Measurements from ENCODE around the gene CABLES2.

The CABLES2 gene

DNA sequence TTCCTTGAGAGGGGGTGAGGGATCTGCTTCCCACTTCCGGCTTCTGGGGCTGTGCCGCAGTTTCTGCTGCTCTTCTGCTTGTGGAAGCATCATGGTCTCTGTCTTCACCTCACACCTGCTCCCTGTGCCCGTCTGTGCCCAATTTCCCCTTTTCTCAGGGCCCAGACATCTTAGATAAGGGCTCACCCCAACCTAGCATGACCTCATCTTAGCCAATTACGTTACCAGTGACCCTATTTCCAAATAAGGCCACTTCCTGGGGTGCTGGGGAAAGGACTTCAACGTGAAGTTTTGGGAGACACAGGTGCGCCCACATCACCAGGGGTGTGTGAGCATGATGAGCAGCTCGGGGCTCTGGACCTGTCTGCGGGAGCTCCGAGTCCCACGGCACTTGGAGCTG, 41.0 kb upstream of the CABLES2 start:
- Histone ChIP-seq H3K27ac (ENCODE audit: low read depth, low read length) (no peak overlapping the region), H3K27me3 (ENCODE audit: insufficient read depth, low read length) (peaks cover 28% of the 10 kb centered on the region), H3K36me3 (ENCODE audit: insufficient read depth, low read length) (no peaks in the 10 kb centered on the region), H3K4me3 (ENCODE audit: low read depth, low read length) (no peak overlapping the region), H3K4me1 (ENCODE audit: control insufficient read depth, insufficient read depth, low read length, unreplicated experiment) (no peaks in the 10 kb centered on the region), H2AFZ (ENCODE audit: low read length, unreplicated experiment) (no peak overlapping the region), H3K79me2 (ENCODE audit: control insufficient read depth, insufficient read depth, low read length, unreplicated experiment) (no peaks in the 10 kb centered on the region)

DNA sequence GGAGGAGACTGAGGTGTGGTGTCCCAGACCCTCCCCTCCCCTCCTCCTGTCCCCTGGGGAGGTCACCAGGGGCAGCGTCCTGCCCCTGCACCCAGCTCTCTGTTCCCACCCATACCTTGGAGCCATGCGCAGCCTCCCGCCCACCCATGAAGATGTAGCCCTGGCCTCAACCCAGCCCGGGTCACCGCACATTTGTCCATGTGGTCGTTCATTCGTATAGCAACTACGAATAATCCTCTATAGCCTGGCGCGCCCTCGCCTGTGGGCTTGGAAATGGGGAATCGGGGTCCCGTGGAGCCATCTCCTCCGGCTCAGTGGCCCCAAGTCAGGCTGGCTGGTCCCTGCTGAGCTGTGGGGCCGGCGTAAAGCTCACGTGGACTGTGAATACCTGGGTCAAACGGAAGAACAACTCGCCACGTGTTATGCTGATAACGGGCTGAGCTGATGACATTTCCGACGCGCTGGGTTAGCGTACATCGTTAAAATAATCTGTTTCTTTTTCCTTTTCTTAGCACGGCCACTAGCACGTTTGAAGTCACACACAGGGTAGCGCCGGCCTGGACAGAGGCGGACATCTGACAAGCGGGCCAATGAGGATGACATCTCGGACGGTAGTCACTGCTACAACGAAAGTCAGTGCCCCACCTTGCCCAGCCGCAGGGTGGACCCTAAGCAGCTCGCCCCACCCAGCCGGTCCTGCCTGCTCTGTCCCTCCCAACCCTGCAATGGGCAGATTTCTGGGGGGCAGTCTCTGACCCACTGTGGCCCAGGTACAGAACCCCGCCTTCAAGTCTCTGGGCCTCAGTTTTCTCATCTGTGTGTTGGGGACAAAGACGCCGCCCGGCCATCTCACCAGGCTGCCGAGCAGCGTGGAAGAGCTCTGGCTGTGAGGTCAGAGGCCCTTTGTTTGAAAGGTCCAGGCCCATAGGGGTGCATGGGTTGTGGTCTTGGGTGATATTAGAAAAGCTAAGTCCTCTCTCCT, 40.1 kb upstream of the CABLES2 start:
- Histone ChIP-seq H3K4me1 (ENCODE audit: control insufficient read depth, insufficient read depth, low read length, unreplicated experiment) (no peaks in the 10 kb centered on the region), H3K36me3 (ENCODE audit: insufficient read depth, low read length) (no peaks in the 10 kb centered on the region), H3K27ac (ENCODE audit: low read depth, low read length) (no peak overlapping the region), H2AFZ (ENCODE audit: low read length, unreplicated experiment) (no peak overlapping the region), H3K4me3 (ENCODE audit: low read depth, low read length) (no peak overlapping the region), H3K79me2 (ENCODE audit: control insufficient read depth, insufficient read depth, low read length, unreplicated experiment) (no peaks in the 10 kb centered on the region), H3K27me3 (ENCODE audit: insufficient read depth, low read length) (peaks cover 22% of the 10 kb centered on the region)

- no peaks in the 10 kb centered on the region for H3K36me3 ChIP-seq (ENCODE audit: insufficient read depth, low read length)
- no peaks in the 10 kb centered on the region for H3K4me1 ChIP-seq (ENCODE audit: control insufficient read depth, insufficient read depth, low read length, unreplicated experiment)
- H3K27ac ChIP-seq (ENCODE audit: low read depth, low read length) = no peak overlapping the region
- no peak overlapping the region for H2AFZ ChIP-seq (ENCODE audit: low read length, unreplicated experiment)
- H3K27me3 ChIP-seq (ENCODE audit: insufficient read depth, low read length) = peaks cover 23% of the 10 kb centered on the region
- no peaks in the 10 kb centered on the region for H3K79me2 ChIP-seq (ENCODE audit: control insufficient read depth, insufficient read depth, low read length, unreplicated experiment)
- H3K4me3 ChIP-seq (ENCODE audit: low read depth, low read length) = no peak overlapping the region
Observed at GRCh38 chr20:62446481-62446880, 39.4 kb upstream of the CABLES2 start.

- Histone ChIP-seq H3K4me1 (ENCODE audit: control insufficient read depth, insufficient read depth, low read length, unreplicated experiment) (no peaks in the 10 kb centered on the region), H3K4me3 (ENCODE audit: low read depth, low read length) (no peak overlapping the region), H3K36me3 (ENCODE audit: insufficient read depth, low read length) (no peaks in the 10 kb centered on the region), H3K27ac (ENCODE audit: low read depth, low read length) (no peak overlapping the region), H3K79me2 (ENCODE audit: control insufficient read depth, insufficient read depth, low read length, unreplicated experiment) (no peaks in the 10 kb centered on the region), H3K27me3 (ENCODE audit: insufficient read depth, low read length) (peaks cover 23% of the 10 kb centered on the region), H2AFZ (ENCODE audit: low read length, unreplicated experiment) (no peak overlapping the region)
Observed at GRCh38 chr20:62445553-62446340, 38.7 kb upstream of the CABLES2 start.

DNA sequence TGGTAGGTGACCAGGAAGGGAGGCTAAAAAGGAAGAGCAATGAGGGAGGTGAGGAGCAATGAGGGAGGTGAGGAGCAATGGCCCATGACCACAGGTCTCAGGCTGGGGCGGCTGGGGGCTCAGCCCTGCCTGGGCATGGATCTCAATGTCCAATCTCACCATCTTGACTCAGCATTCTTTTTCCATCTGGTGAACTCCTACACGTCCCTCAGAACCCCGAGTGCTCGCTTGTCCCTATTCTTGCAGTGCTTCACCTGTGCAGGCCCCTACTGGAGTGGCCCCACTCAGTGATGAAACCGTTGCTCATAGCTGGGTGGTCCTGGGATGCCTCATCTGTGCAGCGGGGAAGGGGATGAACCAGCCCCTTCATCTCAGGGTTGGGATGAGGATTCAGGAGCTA, 37.2 kb upstream of the CABLES2 start:
- H3K27me3 ChIP-seq (ENCODE audit: insufficient read depth, low read length) = peaks cover 22% of the 10 kb centered on the region; the same call in 1 of the 2 replicates

GRCh38 chr20:62441987-62442539, 35.0 kb upstream of the CABLES2 start:
- Histone ChIP-seq H2AFZ (ENCODE audit: low read length, unreplicated experiment) (no peak overlapping the region), H3K27me3 (ENCODE audit: insufficient read depth, low read length) (peaks cover 21% of the 10 kb centered on the region; the same call in 1 of the 2 replicates), H3K27ac (ENCODE audit: low read depth, low read length) (no peak overlapping the region), H3K4me1 (ENCODE audit: control insufficient read depth, insufficient read depth, low read length, unreplicated experiment) (no peaks in the 10 kb centered on the region), H3K36me3 (ENCODE audit: insufficient read depth, low read length) (no peaks in the 10 kb centered on the region), H3K79me2 (ENCODE audit: control insufficient read depth, insufficient read depth, low read length, unreplicated experiment) (no peaks in the 10 kb centered on the region), H3K4me3 (ENCODE audit: low read depth, low read length) (no peak overlapping the region)

More for the DNA sequence above, 37.2 kb upstream of the CABLES2 start:
- Histone ChIP-seq H3K27ac (ENCODE audit: low read depth, low read length) (no peak overlapping the region), H3K4me3 (ENCODE audit: low read depth, low read length) (no peak overlapping the region), H3K36me3 (ENCODE audit: insufficient read depth, low read length) (no peaks in the 10 kb centered on the region), H2AFZ (ENCODE audit: low read length, unreplicated experiment) (no peak overlapping the region), H3K4me1 (ENCODE audit: control insufficient read depth, insufficient read depth, low read length, unreplicated experiment) (no peaks in the 10 kb centered on the region), H3K79me2 (ENCODE audit: control insufficient read depth, insufficient read depth, low read length, unreplicated experiment) (no peaks in the 10 kb centered on the region)

DNA sequence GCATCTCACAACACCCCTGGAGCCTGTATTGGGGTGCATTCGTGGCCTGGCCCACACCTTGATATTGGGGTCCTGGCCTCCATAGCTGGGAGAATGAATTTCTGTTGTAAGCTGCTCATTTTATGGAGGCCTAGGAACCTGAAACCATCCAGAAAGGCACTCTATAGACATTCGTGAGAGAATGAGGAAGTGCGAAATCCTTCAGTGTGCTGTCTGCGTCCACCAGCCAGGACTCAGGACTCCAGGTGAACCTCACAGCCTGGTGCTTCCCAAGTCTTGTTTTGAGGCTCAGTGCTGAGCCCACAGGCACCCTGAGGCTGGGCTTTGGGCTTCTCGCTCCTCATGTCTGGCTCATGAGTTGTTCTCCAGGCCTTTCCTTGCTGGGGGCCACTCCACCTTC, 32.1 kb upstream of the CABLES2 start:
- Histone ChIP-seq H3K79me2 (ENCODE audit: control insufficient read depth, insufficient read depth, low read length, unreplicated experiment) (no peaks in the 10 kb centered on the region), H3K27me3 (ENCODE audit: insufficient read depth, low read length) (peaks cover 42% of the 10 kb centered on the region)

DNA sequence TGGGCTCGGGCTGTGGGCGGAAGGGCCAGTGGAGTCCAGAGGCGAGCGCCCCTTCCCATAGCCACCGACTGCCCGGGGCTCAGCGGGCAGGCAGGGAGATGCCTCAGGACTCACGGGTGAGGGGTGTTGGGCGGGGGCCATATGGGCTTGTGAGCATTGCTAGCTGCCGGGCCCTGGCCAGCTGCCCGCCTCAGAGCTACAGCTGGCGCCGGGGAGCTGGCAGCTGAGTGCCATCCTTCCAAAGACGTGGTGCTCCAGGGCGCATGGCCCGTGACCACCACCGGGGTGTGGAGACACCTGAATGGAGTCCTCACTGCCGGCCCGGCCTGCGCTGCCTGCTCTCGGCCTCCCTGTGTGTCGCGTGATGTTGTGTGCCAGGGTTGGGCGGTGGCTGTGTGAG, 30.8 kb upstream of the CABLES2 start:
- H3K4me1 ChIP-seq (ENCODE audit: control insufficient read depth, insufficient read depth, low read length, unreplicated experiment) = no peaks in the 10 kb centered on the region
- H2AFZ ChIP-seq (ENCODE audit: low read length, unreplicated experiment) = no peak overlapping the region
- H3K27me3 ChIP-seq (ENCODE audit: insufficient read depth, low read length) = peaks cover 53% of the 10 kb centered on the region
- no peak overlapping the region for H3K4me3 ChIP-seq (ENCODE audit: low read depth, low read length)
- no peak overlapping the region for H3K27ac ChIP-seq (ENCODE audit: low read depth, low read length)
- H3K79me2 ChIP-seq (ENCODE audit: control insufficient read depth, insufficient read depth, low read length, unreplicated experiment) = no peaks in the 10 kb centered on the region
- no peaks in the 10 kb centered on the region for H3K36me3 ChIP-seq (ENCODE audit: insufficient read depth, low read length)

More for the DNA sequence above, 32.1 kb upstream of the CABLES2 start:
- Histone ChIP-seq H3K4me1 (ENCODE audit: control insufficient read depth, insufficient read depth, low read length, unreplicated experiment) (no peaks in the 10 kb centered on the region), H2AFZ (ENCODE audit: low read length, unreplicated experiment) (no peak overlapping the region), H3K4me3 (ENCODE audit: low read depth, low read length) (no peak overlapping the region), H3K36me3 (ENCODE audit: insufficient read depth, low read length) (no peaks in the 10 kb centered on the region), H3K27ac (ENCODE audit: low read depth, low read length) (no peak overlapping the region)

DNA sequence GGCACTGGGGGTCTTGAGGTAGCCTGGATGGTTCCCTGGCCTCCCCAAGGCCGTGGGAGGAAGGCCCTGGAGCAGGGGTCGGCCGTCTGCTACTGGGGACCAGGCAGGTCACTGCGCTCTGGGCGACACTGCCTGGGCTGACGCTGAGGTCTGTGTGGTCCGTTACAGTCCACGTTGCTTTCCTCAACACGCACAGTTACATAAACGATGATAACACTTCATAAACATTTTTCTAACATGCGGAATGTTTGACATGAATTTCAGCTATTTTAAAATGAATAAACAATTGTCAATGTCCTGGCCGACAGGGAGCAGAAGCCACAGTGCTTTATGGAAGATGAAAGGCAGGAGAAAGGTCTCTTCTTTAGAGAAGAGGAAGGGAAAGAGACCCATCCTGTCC, 30.4 kb upstream of the CABLES2 start:
- Histone ChIP-seq H3K4me3 (ENCODE audit: low read depth, low read length) (no peak overlapping the region), H3K36me3 (ENCODE audit: insufficient read depth, low read length) (no peaks in the 10 kb centered on the region), H3K79me2 (ENCODE audit: control insufficient read depth, insufficient read depth, low read length, unreplicated experiment) (no peaks in the 10 kb centered on the region), H3K27me3 (ENCODE audit: insufficient read depth, low read length) (peaks cover 53% of the 10 kb centered on the region), H2AFZ (ENCODE audit: low read length, unreplicated experiment) (no peak overlapping the region), H3K4me1 (ENCODE audit: control insufficient read depth, insufficient read depth, low read length, unreplicated experiment) (no peaks in the 10 kb centered on the region), H3K27ac (ENCODE audit: low read depth, low read length) (no peak overlapping the region)

DNA sequence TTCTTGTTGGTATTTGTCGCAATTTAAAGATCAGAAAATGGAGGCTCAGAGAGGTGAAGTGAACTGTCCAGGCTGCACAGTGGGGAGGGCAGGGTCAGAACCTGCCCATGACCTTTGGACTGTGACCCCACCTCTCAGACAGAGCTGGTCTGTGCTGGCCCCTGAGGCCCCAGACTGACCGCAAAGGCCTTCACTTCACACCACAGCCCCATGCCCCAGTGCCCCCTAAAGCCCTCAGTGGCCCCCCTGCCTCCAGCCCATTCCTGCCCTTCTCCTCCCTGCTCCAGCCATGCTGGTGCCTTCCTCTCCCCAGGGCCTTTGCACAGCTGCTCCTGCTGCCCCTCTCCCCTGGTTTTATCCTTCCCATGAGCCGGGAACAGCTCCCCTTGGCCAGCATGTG, 29.6 kb upstream of the CABLES2 start:
- H3K27me3 ChIP-seq (ENCODE audit: insufficient read depth, low read length) = peaks cover 53% of the 10 kb centered on the region
- H2AFZ ChIP-seq (ENCODE audit: low read length, unreplicated experiment) = no peak overlapping the region
- H3K27ac ChIP-seq (ENCODE audit: low read depth, low read length) = no peak overlapping the region
- no peaks in the 10 kb centered on the region for H3K79me2 ChIP-seq (ENCODE audit: control insufficient read depth, insufficient read depth, low read length, unreplicated experiment)
- no peaks in the 10 kb centered on the region for H3K4me1 ChIP-seq (ENCODE audit: control insufficient read depth, insufficient read depth, low read length, unreplicated experiment)
- no peak overlapping the region for H3K4me3 ChIP-seq (ENCODE audit: low read depth, low read length)
- H3K36me3 ChIP-seq (ENCODE audit: insufficient read depth, low read length) = no peaks in the 10 kb centered on the region

All from ACC112 (cell line).